Mucosa of rectum (tissue), 2 donors: ENCODE measurements around the gene KCMF1.
A peak's percentile ranks its signal among the peaks of the same experiment; 100 is the strongest.

Experiments
- H3K27ac ChIP-seq, 2 donors: one replicate each; pipeline ENCODE4 v1.7.0; 2013; ENCODE audit warnings: inconsistent platforms in 2 of 2, low read depth in 2 of 2, low read length in 2 of 2
- H3K27me3 ChIP-seq, 2 donors: one replicate each; pipeline ENCODE4 v1.7.0; 2013; ENCODE audit warnings: low read length in 2 of 2; ENCODE audit not compliant: control insufficient read depth in 2 of 2, insufficient read depth in 2 of 2
- H3K36me3 ChIP-seq, 2 donors: one replicate each; pipeline ENCODE4 v1.7.0; 2013; ENCODE audit warnings: low read length in 2 of 2; ENCODE audit not compliant: control insufficient read depth in 2 of 2, insufficient read depth in 2 of 2
- H3K4me1 ChIP-seq, 2 donors: one replicate each; pipeline ENCODE4 v1.7.0; 2013; ENCODE audit warnings: low read length in 2 of 2, mild to moderate bottlenecking in 1 of 2; ENCODE audit not compliant: control insufficient read depth in 2 of 2, insufficient read depth in 2 of 2
- H3K4me3 ChIP-seq, 2 donors: one replicate each; pipeline ENCODE4 v1.7.0; 2013; ENCODE audit warnings: low read length in 2 of 2
- H3K9ac ChIP-seq, 2 donors: one replicate each; pipeline ENCODE4 v1.7.0; 2013; ENCODE audit warnings: low read length in 2 of 2, low read depth in 1 of 2, mild to moderate bottlenecking in 1 of 2
- H3K9me3 ChIP-seq, 2 donors: one replicate each; pipeline ENCODE4 v1.7.0; 2013; ENCODE audit warnings: low read length in 2 of 2; ENCODE audit not compliant: control insufficient read depth in 2 of 2
- donor health status: healthy.
- donor health status: Normal muscosa, but diverticular disease.

KCMF1 gene

DNA sequence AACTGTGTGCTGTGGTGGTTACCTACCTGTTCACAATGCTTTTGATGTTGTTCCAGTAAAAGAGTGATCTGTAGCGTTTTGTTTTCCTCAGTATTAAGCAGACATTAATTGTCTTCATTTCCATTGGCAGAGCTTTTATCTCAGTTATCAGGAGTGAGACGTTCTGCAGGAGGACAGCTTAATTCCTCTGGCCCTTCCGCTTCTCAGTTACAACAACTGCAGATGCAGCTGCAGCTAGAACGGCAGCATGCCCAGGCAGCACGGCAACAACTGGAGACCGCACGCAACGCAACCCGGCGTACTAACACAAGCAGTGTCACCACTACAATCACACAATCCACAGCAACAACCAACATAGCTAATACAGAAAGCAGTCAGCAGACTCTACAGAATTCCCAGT lies 78.3 kb downstream of the KCMF1 start:
- H3K36me3 ChIP-seq = peaks cover 36 to 63% of the 10 kb centered on the region in 2 donors
- H3K27ac ChIP-seq = no peak overlapping the region
- no peak overlapping the region for H3K4me3 ChIP-seq
- no peaks in the 10 kb centered on the region for H3K9me3 ChIP-seq
- no peaks in the 10 kb centered on the region for H3K4me1 ChIP-seq
- H3K27me3 ChIP-seq = no peaks in the 10 kb centered on the region
- no peak overlapping the region for H3K9ac ChIP-seq

DNA sequence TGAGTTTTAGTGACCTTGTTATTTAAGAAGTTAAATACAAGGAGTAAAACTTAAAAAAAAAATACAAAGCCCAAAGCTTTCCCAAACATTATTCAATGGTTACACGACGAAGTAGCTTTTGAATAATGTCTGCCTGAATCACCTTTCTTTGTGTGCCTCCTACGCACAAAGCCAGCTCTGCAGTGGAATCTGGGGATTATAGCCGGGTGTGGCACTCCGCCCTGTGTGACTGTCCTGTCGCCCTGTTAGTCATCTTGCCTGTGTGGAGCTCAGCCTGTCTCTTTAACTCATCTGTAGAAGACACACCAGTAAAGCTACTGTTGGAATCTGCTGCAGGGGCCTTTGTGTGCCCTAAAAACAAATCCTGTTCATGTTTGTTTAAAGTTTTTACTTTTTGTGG lies 82.8 kb downstream of the KCMF1 start:
- H3K27me3 ChIP-seq = no peaks in the 10 kb centered on the region
- no peaks in the 10 kb centered on the region for H3K9me3 ChIP-seq
- H3K9ac ChIP-seq = no peak overlapping the region
- H3K27ac ChIP-seq = no peak overlapping the region
- H3K4me1 ChIP-seq = no peaks in the 10 kb centered on the region
- H3K36me3 ChIP-seq = peaks cover 16 to 32% of the 10 kb centered on the region in 2 donors
- H3K4me3 ChIP-seq = no peak overlapping the region

DNA sequence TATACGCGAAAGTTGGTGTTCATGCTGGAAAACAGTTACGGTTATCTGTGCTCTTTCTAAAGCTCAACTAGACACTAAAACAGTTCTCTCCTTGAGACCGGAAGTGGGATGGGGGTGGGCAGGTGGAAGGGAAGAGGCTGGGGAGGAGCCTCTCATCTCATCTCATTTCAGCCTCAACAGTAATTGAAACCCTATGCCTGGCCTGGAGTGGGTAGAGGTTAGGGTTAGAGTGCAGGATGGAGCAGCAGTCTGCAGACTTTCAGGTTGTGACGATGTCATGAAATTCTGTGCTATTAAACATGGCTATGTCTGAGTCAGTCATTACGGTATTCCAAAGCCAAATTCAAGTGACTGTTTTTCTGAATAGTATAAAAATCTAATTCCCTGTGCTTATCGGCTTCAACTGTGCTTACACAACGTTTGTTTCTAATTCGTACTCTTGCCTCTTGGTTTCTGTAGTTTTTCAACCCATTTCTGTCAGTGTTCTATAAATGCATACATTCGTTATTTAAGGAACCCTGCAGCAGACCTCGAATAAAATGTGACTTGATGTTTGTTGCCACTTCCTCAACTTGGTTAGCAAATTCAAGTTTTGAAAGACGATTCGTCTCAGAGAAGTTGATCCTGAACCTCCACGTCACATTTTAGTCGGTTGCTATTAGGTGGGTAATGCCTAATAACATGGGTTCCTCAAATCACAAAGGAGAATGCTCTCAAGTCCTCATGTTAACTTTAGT lies 86.4 kb downstream of the KCMF1 start:
- Histone ChIP-seq H3K4me1 (no peaks in the 10 kb centered on the region), H3K27me3 (no peaks in the 10 kb centered on the region), H3K9ac (no peak overlapping the region), H3K36me3 (peaks cover 5 to 12% of the 10 kb centered on the region in 2 donors), H3K9me3 (no peaks in the 10 kb centered on the region), H3K27ac (no peak overlapping the region), H3K4me3 (no peak overlapping the region)

DNA sequence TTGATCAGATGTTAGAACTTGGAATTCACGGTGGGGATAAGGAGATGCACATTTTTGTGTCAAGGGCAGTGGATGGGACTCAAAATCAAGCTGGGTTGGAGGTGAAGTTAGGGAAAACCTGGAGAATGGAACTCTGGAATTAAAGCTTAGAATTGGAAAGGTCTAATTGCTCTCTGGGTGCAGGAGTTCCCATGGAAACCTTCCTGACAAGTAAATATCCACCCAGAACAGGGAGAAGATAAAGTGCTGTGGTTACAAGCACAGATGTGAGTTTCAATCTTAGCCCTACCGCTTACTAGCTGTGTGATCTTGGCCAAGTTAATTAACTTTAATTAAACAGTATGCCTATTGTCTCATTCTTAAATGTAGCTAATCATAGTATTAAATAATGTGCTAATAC lies 90.9 kb downstream of the KCMF1 start:
- Histone ChIP-seq H3K36me3 (no peaks in the 10 kb centered on the region), H3K27me3 (no peaks in the 10 kb centered on the region), H3K9me3 (no peaks in the 10 kb centered on the region), H3K4me1 (no peaks in the 10 kb centered on the region), H3K9ac (no peak overlapping the region), H3K27ac (no peak overlapping the region), H3K4me3 (no peak overlapping the region)

DNA sequence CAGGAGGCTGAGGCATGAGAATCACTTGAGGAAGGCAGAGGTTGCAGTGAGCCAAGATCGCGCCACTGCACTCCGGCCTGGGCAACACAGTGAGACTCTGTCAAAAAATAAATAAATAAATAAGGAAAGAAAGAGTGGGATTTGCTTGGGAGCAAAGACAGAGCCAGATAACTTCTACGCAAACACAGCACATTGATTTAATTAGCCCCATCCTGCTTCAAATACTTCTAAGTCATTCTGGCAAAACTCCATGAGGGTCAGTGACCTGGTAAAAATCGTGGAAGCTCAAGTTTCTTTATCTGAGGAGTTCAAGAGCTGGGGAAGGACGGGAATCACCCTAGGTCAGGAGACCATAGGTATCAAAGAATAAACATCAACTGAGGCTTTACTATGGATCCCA lies 91.6 kb downstream of the KCMF1 start:
- Histone ChIP-seq H3K27me3 (no peaks in the 10 kb centered on the region), H3K27ac (no peak overlapping the region), H3K9ac (no peak overlapping the region), H3K9me3 (no peaks in the 10 kb centered on the region), H3K4me3 (no peak overlapping the region), H3K4me1 (no peaks in the 10 kb centered on the region), H3K36me3 (no peaks in the 10 kb centered on the region)

DNA sequence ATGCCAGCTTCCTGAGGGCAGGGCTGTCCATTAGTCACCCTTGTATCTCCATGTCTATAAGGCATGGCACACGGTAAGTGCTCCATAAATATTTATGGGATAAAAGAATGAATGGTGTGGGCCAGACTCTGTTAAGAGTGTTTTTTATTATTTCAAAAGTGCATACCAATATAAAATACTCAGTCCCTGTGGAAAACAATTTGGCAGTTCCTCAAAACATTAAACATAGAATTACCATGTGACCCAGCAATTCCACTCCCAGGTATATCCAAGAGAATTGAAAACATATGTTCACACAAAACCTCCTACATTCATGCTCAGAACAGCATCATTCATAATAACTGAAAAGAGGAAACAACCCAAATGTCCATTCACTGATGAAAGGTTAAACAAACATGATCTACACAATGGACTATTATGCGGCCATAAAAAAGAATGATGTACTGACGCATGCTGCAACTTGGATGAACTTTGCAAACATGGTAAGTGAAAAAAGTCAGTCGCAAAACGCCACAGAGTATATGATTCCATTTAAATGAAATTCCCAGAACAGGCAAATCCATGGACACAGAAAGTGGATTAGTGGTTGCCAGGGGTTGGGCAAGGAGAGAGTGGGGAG lies 93.1 kb downstream of the KCMF1 start:
- Histone ChIP-seq H3K36me3 (no peaks in the 10 kb centered on the region), H3K27me3 (no peaks in the 10 kb centered on the region), H3K27ac (no peak overlapping the region), H3K4me3 (no peak overlapping the region), H3K9ac (no peak overlapping the region), H3K9me3 (no peaks in the 10 kb centered on the region), H3K4me1 (no peaks in the 10 kb centered on the region)

DNA sequence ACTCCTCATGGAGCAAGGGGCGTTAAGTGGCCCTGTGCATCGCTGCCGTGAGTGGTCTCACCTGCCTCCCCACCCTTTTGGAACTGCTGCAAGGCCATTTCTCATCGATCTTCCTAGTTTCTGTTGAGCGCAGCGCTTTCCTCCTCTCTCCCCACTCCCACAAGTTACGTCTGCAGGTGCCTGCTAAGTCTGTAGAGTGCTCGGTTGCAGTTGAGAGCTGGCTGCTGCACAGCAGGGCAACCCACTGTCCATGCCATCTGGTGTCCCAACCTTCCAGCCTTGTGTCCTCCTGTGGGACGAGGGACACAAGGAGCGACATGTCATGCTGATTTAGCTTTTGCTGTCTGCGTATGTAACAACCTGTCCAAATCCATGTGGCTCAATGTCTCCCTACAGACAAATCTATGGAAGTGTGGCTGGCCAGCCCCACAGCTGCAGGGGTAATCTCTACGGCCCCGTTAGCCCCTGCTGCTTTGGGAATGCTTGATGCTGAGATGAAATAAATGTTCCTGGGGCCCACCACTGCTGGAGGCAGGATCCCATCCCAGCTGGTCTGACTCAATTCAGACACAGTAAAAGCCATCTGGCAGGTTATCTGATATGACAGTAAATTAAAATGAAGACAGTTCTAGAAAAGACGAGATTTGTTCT lies 94.1 kb downstream of the KCMF1 start:
- Histone ChIP-seq H3K9ac (no peak overlapping the region), H3K9me3 (no peaks in the 10 kb centered on the region), H3K27me3 (no peaks in the 10 kb centered on the region), H3K4me3 (no peak overlapping the region), H3K36me3 (no peaks in the 10 kb centered on the region), H3K27ac (no peak overlapping the region), H3K4me1 (no peaks in the 10 kb centered on the region)

DNA sequence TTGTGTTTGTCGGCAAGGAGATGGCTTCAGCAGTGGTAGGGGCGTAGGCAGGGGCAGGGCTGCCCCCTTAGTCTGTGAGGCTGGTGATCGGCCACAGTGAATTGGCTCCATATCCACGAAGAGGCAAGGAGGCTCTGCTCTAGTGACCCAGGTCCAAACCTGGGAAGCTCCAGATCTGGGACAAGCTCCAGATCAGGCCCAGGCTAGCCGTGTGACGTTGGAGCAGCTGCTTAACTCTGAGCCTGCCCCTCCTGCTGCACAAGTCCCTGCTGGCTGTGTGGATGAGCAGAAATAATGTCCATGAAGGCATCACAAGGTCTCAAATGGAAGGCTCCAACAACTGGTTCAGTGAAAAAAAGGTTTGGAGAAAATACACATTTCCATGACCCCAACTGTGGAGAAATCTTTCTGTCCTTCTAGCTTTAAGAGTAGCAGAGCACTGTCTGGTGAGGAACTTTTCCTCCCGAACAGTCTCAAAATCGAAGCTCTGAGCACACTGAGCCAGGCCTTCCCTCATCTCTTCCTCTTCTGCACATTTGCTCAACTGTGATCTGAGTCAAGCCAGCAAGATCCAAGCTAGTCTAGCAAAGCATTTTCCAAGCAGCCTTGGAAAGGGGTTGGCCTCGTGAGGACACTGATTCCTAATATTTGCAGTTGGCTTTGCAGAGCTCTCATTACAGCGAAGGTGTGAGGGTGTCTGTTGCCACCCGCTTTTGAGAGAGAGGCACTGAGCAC lies 95.2 kb downstream of the KCMF1 start:
- no peak overlapping the region for H3K9ac ChIP-seq

DNA sequence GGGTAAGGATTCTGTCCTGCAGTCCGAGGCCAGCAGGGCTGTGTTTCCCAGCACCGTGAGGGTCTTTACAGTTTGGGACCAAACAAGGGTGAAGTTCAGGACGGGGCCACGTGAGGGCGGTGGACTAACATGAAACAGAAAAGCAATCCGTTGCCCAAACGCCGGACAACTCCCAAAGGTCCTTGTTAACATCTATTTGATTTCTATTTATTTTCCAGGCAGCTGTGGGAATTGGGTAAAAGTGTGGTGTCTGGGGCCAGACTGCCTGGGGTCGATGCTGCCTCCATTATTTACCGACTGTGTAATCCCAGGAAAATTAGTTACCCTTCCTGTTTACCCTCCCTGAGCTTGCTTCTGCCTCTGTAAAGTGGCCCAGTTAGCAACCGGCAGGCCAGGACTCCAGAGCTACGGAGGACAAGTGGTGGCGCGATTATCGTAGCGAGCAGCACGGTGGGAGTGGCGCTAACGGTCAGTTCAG lies 96.0 kb downstream of the KCMF1 start:
- Histone ChIP-seq H3K36me3 (no peaks in the 10 kb centered on the region), H3K27ac (no peak overlapping the region), H3K27me3 (no peaks in the 10 kb centered on the region), H3K9me3 (no peaks in the 10 kb centered on the region), H3K4me1 (no peaks in the 10 kb centered on the region), H3K9ac (peak overlapping the region in 1 of 2 donors; percentile 0), H3K4me3 (peak overlapping the region in 1 of 2 donors; percentile 48)

More for the DNA sequence above, 95.2 kb downstream of the KCMF1 start:
- Histone ChIP-seq H3K27ac (no peak overlapping the region), H3K27me3 (no peaks in the 10 kb centered on the region), H3K4me3 (no peak overlapping the region), H3K9me3 (no peaks in the 10 kb centered on the region), H3K4me1 (no peaks in the 10 kb centered on the region), H3K36me3 (no peaks in the 10 kb centered on the region)

DNA sequence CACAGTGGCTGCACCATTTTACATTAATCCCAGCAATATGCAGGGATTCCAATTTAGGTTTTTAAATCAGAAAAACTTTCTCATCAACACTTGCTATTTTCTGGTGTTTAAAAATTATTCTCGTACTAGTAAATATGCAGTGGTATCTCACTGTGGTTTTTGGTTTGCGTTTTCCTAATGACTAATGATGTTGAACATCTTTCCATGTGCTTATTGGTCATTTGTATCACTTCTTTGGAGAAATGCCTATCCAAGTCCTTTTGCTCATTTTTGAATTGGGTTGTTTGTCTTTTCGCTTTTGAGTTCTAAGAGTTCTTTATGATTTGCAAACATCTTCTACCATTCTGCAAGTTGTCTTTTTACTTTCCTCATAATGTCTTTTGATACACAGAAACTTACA lies 100.1 kb downstream of the KCMF1 start:
- no peak overlapping the region for H3K4me3 ChIP-seq
- H3K27me3 ChIP-seq = no peaks in the 10 kb centered on the region
- no peak overlapping the region for H3K9ac ChIP-seq
- H3K4me1 ChIP-seq = no peaks in the 10 kb centered on the region
- H3K27ac ChIP-seq = no peak overlapping the region
- H3K9me3 ChIP-seq = no peaks in the 10 kb centered on the region
- H3K36me3 ChIP-seq = no peaks in the 10 kb centered on the region
